Measurements from ENCODE around the gene FAM72A. TPM values are rescaled to one million over a fixed set of nuclear protein-coding genes. Genes with fewer than 3 reads are reported as not detected.

Gene FAM72A
- total RNA-seq, 1 donor from 2014 or later, result 8.8 TPM

- Histone ChIP-seq H3K9me3 (ENCODE audit: insufficient read depth, low read depth, low read length) (no peaks in the 10 kb centered on the region), H3K4me3 (ENCODE audit: insufficient read depth, low read depth, low read length) (no peak overlapping the region), H3K79me2 (ENCODE audit: insufficient read depth, low read length) (no peaks in the 10 kb centered on the region), H3K36me3 (ENCODE audit: insufficient read depth, low read length) (no peaks in the 10 kb centered on the region), H3K27me3 (ENCODE audit: insufficient read depth, low read length) (peaks cover 48% of the 10 kb centered on the region), H3K4me1 (ENCODE audit: insufficient read depth, low read length) (no peaks in the 10 kb centered on the region), H2AFZ (ENCODE audit: low read depth, low read length) (no peak overlapping the region), H3K4me2 (ENCODE audit: low read length) (no peak overlapping the region), H3K27ac (ENCODE audit: low read depth, low read length) (no peak overlapping the region), H3K9ac (ENCODE audit: low read length) (no peak overlapping the region), H4K20me1 (ENCODE audit: insufficient read depth, low read length) (no peaks in the 10 kb centered on the region)
- Mint-ChIP-seq H3K36me3 (ENCODE audit: low read depth, unreplicated experiment) (no peaks in the 10 kb centered on the region), H3K27me3 (ENCODE audit: low read depth, unreplicated experiment) (peaks cover 54% of the 10 kb centered on the region), H3K27ac (ENCODE audit: unreplicated experiment) (no peak overlapping the region), H3K9me3 (ENCODE audit: unreplicated experiment) (peaks cover 10% of the 10 kb centered on the region), H3K4me3 (ENCODE audit: unreplicated experiment) (no peak overlapping the region), H3K4me1 (ENCODE audit: low read depth, unreplicated experiment) (peaks cover 2% of the 10 kb centered on the region)
- no peak for DNase-seq (ENCODE audit: low read depth)
- FAIRE-seq, result no peak
- TF ChIP-seq EZH2 (IDR thresholded peaks at IDR 0.05; ENCODE audit: insufficient read depth, low read length) (no peak), CTCF (IDR thresholded peaks at IDR 0.05; ENCODE audit: insufficient read depth, low read depth, low read length) (no peak)
Measured at GRCh38 chr1:206142770-206143169, 59.9 kb downstream of the FAM72A start.

DNA sequence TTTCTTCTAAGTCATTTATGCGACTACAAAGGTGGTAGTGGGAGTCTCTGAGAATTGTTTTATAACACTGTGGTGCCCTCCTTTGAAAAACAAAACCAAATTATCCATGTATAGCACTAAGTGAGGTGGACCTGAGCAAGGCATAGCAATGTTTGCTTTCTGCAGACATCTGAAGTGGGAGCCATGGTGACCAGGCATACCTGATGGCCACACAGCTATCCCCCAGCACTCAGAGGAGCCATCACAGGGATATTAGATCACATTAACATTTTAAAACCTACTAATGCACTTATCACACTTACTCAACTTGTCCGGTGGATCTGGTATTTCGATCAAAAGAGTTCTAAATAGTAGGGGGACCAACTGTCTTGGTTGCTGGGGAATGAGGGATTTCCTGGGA, 60.6 kb downstream of the FAM72A start:
- no peaks in the 10 kb centered on the region for H3K36me3 Mint-ChIP-seq (ENCODE audit: low read depth, unreplicated experiment)

More for the DNA sequence above, 60.6 kb downstream of the FAM72A start:
- no peak overlapping the region for H3K4me3 Mint-ChIP-seq (ENCODE audit: unreplicated experiment)
- H3K4me1 ChIP-seq (ENCODE audit: insufficient read depth, low read length), result no peaks in the 10 kb centered on the region
- peaks cover 53% of the 10 kb centered on the region for H3K27me3 Mint-ChIP-seq (ENCODE audit: low read depth, unreplicated experiment)
- no peak overlapping the region for H3K4me2 ChIP-seq (ENCODE audit: low read length)
- H3K36me3 ChIP-seq (ENCODE audit: insufficient read depth, low read length), result no peaks in the 10 kb centered on the region
- H3K4me3 ChIP-seq (ENCODE audit: insufficient read depth, low read depth, low read length), result no peak overlapping the region
- H3K79me2 ChIP-seq (ENCODE audit: insufficient read depth, low read length), result no peaks in the 10 kb centered on the region
- no peaks in the 10 kb centered on the region for H3K9me3 ChIP-seq (ENCODE audit: insufficient read depth, low read depth, low read length)
- no peak overlapping the region for H3K27ac ChIP-seq (ENCODE audit: low read depth, low read length)
- H3K9me3 Mint-ChIP-seq (ENCODE audit: unreplicated experiment), result peaks cover 7% of the 10 kb centered on the region
- H3K4me1 Mint-ChIP-seq (ENCODE audit: low read depth, unreplicated experiment), result peaks cover 2% of the 10 kb centered on the region
- H3K27me3 ChIP-seq (ENCODE audit: insufficient read depth, low read length), result peaks cover 48% of the 10 kb centered on the region
- H3K27ac Mint-ChIP-seq (ENCODE audit: unreplicated experiment), result no peak overlapping the region
- DNase-seq (ENCODE audit: low read depth) (no peak), FAIRE-seq (no peak)
- no peak overlapping the region for H3K9ac ChIP-seq (ENCODE audit: low read length)
- no peaks in the 10 kb centered on the region for H4K20me1 ChIP-seq (ENCODE audit: insufficient read depth, low read length)
- TF ChIP-seq EZH2 (IDR thresholded peaks at IDR 0.05; ENCODE audit: insufficient read depth, low read length) (no peak), CTCF (IDR thresholded peaks at IDR 0.05; ENCODE audit: insufficient read depth, low read depth, low read length) (no peak)
- no peak overlapping the region for H2AFZ ChIP-seq (ENCODE audit: low read depth, low read length)
